Measurements from ENCODE around the gene ZMIZ1.

ZMIZ1 gene

DNA sequence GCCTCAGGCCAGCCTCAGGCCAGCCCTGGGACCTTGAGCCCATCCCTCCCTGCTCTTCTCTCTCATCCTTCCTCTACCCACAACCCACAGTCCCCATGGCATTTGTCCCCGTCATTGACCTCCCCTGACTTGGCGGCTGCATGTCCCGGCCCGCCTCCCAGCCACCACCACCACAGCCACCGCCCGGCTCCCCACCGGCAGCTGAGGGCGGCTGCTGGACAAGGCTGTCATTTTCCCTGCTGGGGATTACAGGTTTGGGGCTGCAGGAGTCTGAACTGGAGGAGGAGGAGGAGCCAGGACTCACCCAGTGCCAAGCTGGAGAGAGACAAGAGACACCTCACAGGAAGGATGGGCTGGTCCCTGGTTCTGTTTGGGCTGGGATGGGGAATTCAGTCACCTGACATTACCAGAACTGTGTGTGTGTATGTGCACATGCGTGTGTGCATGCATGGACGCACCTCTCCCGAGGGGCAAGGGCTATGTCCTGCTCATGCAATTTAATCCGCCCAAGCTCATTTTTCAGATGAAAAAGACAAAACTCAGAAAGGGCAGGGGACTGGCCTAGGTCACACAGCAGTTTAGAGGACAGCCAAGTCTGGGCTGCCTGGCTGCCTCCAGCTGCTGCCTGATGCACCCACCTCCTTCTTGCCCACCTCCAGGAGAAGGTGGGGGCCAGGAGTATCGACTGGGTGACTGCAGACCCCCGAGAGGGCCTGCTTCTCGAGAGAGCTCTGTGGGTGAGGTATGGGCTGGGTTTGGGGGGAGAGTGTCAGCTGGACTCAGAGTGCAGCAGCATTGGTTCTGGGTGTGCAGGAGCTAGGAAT lies 113.1 kb downstream of the ZMIZ1 start:
- DNase-seq (ENCODE audit: insufficient read length, low spot score), result no peak
- no peak for FAIRE-seq

DNA sequence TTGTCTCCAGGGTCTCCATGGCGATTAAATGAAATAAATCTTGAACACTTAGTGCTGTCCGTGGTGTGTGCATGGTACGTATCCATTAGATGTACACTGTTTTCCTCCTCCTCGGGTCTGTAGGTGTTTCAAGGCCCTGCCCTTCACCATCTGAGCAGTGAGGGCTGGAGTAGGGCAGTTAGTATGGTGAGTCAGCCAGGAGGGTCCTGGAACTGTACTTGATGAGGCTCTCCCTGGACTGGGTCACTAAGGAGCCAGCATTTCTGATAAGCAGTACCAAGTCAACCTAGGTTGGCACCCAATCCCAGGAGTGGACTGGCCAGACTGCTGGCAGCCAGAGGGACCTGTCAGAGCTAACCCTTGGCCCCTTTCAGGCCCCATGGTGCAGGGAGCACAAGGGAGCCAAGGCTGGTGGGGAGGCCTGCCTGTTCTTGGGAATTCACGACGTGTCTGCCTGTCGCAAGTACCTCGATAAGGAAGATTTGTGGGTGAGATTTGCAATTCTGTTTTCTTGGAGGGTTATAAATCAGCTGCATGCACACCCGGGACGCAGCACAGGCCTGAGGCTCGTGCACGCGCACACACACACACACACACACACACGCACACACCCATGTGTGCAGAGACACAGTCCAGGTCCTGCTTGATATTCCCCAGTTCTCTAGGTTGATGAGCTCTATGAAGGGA lies 114.2 kb downstream of the ZMIZ1 start:
- DNase-seq (ENCODE audit: insufficient read length, low spot score) (no peak), FAIRE-seq (no peak)

DNA sequence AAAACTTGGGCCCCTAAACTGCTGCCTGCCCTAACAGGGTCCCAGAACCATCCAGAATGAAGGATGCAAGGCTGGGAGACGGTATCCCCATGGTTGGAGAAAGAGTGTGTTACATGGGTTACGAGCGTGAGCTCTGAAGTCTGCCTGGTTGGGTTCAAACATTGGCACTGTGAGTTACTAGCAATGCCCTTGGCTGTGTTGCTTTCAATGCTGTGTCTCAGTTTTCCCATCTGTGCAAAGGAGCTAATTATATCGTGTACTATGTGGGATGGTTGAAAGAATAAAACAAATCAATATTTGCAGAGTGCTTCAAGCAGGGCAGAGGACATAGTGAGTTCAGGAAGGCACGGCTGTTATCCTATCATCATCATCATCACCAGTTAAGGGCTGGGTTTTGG lies 114.7 kb downstream of the ZMIZ1 start:
- DNase-seq (ENCODE audit: insufficient read length, low spot score) (no peak), FAIRE-seq (no peak)

DNA sequence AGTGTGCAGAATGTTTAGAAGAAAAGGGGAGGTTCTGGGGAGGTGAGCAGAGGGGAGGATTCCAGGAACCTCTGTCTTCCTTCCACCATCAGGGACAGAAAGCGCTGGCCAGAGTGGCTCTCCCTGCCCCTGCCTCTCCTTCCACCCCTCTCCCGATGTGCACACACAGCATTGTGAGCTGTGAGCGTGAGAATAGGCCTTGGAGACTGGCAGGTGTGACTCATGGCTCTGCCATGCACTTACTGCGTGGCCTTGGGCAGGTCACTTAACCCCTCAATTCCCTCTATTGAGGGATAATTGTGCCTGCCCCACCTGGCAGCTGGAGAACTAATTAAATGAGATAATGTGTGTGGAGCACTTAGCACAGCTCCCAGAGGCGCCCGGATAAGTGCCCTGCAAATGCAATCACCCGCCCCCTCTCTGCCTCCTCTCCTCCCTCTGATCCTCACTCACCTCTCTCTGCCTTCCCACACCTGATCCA lies 115.4 kb downstream of the ZMIZ1 start:
- DNase-seq (ENCODE audit: insufficient read length, low spot score), result no peak
- no peak for FAIRE-seq

DNA sequence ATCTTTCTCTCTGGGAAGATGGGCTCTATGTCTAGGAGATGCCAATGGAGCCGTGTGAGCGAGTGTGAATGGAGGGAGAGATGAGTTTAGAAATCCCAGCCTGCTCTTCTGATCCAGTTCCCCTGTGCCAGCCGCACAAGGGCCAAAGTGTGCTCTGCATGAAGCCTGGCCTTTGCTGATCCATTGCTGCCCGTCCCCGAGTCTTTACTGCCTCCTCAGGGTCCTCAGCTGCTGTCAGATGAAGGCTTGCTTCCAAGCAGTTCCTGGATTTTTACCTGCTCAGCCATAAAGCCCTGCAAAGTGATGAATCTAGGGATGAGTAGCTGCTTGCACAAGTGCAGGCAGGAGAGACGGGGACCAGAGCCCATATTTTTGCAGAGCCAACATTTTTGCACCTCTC lies 115.9 kb downstream of the ZMIZ1 start:
- no peak for DNase-seq (ENCODE audit: insufficient read length, low spot score)
- FAIRE-seq, result no peak

DNA sequence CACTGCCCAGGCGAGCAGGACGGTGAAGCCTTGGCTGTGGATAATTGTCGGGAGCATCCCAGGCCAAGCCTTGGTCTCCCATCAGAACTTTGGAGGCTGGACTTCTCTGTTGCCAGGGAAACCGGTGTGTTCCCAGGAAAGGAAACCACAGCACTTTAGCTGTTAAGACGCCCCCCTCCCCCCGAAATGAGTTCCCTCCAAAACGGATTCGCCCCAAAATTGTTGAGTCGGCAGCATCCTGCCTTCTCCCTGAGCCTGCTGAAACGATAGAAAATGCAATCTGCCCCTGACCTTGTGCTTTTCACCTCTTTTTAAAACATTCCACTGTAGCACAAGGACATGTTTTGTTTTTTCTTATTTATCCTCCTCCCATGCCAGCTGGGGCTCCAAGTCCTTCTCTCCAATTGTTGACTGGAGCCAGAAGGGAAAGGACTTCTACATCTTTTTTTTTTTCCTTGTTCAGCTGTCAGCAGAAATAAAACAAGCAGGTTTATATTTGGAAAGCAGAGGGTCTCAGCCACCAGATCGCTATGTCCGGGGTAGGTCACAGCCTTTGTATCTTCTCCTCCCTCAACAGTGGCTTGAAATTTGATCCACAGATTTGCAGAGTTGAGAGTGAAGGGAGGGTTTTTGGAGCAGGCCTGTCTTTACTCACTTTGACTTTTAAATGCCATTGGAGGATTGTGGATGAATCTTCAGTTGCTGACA lies 116.5 kb downstream of the ZMIZ1 start:
- FAIRE-seq (no peak), DNase-seq (ENCODE audit: insufficient read length, low spot score) (no peak)

DNA sequence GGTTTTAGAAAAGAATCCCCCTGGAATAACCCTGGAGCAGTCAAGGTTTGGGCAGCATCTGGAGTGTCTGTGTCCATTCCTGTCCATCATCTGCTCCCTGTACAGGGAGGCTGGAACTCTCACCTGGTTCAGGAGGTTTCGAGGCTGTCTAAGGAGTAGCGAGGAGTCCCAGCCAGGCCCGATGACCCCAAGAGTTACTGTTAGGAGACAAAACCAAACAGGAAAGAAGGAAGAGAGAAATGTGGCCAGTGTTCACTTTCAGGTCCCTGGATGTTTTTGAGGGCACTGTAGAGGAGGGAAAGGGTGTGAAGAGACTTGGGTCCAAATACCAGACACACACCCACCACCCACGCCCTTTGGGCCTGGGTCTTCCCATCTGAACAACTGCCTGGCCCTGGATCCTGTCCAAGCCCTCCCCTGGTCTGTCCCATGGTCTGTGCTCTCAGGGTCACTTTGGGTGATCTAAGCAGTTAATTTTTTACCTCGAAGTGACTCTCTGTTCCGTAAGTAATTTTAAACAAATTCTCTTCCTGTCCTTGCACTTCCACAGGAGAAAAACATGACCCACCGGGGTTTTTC lies 117.1 kb downstream of the ZMIZ1 start:
- FAIRE-seq, result no peak
- DNase-seq (ENCODE audit: insufficient read length, low spot score), result no peak

DNA sequence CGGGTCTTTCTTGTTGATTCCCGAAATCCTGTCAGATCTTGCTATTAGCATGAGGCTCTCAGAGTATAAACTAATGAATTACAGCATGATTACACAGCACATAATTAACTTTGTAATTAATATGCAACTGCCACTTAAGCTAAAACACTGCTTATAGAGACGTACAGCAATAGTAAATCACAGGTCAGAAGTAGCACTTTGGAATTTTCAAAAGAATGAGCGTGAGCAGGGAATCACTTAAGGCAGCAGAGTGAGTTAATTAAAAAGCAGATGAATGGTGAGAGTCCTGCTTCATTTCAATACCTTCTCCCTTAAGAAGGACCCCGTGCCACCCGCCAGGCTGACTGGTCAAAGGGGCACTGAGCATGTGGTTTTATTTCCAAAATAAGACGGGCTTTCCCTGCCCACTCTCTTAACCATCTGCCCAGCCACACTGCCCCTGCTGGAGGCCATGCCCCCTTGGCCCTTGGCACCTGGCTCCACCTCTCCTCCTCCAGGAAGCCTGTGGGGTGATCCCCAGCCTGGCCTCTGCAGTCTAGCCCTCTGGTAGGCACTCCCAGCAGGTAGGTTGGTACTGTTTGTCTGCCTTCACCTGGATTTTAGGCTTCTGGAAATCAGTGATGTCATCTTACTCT lies 117.8 kb downstream of the ZMIZ1 start:
- FAIRE-seq (no peak), DNase-seq (ENCODE audit: insufficient read length, low spot score) (no peak)

DNA sequence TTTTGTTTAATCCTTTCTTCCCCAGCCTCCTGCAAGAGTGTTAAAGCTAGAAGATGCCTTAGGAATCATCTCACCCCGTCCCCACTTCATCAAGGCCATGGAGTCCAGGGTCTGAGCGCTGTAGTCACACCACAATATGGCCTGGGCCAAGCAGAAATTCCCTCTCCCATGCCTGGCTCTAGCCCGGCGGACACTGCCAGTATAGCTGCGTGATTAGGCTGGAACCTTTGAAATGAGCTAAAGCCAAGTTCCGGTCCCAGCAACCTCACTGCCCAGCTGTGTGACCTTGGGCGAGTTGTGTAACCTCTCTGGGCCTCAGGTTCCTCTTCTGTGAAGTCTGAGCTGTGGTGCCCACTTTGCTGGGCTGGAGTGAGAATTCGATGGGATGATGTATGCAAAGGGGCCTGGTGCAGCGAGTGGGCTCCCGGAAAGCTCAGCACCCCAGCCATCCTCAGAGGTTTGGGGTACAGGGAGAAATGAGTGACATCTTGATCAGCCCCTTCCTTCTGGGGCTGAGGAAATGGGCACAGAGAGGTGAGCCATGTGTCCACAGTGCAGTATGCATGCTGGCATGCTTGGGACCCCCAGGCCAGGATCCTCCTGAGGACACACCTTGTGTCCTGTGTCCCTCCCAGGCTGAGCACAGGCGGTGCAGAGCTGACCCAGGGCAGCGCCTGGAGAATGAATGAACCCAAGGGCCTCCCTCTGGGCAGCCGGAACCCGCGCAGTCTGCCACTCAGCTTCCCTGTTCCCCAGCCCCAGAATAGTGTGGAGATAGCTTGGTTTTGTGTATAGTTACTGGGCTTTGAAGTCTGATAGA lies 118.6 kb downstream of the ZMIZ1 start:
- FAIRE-seq (no peak), DNase-seq (ENCODE audit: insufficient read length, low spot score) (no peak)

DNA sequence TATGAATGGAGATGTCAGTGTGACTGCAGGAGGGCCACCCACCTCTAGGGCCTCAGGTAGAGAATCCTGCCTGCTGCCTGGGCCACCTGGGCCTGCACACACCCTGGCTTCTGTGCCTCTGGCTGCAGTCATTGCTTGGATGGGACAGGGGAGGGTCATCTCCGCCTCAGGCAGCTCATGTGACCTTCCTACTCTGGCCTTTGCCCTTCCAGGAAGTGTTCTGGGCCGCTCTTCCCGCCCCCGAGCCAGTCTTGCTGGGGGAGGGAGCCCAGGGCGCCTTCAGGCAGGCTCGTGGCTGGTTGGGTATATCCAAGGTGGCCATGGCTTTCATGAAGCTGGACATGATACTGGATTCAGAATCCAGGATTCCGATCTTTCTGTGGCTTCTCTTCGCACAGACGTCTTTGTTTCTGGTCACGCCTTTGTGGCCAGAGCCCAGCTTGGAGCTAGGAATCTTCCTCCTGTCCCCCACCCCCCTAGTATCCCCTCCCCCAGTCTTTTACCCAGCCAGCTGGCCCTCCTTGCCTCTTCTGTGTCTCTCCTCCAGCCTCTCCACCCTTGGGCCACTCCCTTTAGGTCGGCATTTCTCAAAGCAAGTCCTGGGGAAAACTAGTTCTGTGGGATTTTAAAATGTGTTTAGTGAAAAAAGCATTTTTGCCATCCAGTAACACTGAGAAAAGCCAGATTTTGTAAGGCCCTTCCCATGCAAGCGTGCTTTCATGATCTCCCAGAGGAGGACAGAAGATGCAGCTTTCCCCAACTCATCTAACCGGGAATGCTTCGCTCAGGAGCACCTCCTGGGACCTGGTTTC lies 119.6 kb downstream of the ZMIZ1 start:
- FAIRE-seq (no peak), DNase-seq (ENCODE audit: insufficient read length, low spot score) (no peak)

DNA sequence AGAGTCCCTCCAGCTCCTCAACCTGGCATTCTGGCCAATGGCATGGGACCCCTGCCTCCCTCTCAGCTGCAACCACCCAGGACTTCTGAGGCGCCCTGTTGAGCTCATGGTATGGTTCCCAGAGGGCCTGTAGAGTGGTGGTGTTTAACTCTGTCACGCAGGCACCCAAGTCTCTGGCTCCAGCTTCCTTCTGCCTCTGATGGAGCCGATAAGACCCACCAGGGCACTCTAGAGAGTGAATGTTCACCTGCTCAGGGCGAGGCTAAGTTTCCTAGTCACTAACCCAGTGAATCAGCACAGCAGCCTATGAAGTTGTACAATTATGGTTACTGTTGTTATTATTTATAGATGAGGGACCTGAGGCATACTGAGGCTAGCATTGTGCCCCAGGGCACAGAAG lies 120.4 kb downstream of the ZMIZ1 start:
- FAIRE-seq (no peak), DNase-seq (ENCODE audit: insufficient read length, low spot score) (no peak)

DNA sequence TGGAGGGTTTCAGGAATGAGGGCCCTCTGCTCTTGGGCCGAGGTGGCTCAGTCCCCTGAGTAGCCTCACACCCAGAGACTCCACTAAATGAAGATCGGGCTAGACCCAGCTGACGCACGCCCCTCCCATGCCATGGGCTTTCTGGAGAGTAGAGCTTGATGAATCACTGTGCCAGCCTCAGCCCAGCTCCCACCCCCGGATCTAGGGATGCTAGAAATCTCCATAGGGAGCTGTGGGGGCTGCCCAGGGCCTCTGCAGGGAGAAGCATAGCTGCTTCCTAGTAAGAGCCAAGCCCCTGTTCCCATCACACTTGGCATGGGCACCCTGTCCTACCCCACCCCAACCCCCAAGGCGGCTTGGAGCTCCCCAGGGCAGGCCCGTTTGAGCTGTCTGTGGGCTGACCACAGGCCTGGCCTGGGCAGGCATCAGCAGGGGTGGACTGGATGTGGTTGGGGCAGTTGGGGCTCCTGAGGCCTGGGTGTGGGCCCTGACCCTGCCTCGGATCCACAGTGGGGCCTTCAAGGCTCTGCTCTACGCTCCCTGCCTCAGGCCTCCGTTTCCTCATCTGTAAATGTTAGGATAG lies 121.2 kb downstream of the ZMIZ1 start:
- FAIRE-seq (no peak), DNase-seq (ENCODE audit: insufficient read length, low spot score) (no peak)

DNA sequence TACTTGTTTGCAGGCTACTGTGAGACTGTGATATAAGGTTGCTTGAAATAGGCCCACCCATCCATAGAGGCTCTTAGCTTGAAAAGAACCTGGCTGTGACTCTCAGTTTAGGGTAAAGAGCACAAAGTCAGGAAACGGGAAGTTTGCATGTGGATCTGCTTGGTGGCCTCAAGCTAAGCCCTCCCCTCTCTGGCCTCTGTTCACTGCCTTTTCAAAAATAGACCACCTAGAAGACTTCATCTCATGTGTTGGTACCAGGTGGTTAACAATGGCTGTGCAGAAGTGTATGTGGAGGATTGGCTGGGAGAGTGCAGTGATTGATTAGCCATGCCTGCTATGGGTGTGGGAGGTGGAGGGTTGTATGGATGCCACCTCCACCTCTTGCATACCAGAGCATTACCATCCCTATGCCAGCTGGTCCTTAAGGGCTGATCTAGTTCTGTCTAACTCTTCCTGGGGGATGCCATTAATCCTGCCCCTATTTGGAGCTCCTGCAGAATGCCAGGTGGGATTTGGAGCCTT lies 122.0 kb downstream of the ZMIZ1 start:
- FAIRE-seq (no peak), DNase-seq (ENCODE audit: insufficient read length, low spot score) (no peak)

DNA sequence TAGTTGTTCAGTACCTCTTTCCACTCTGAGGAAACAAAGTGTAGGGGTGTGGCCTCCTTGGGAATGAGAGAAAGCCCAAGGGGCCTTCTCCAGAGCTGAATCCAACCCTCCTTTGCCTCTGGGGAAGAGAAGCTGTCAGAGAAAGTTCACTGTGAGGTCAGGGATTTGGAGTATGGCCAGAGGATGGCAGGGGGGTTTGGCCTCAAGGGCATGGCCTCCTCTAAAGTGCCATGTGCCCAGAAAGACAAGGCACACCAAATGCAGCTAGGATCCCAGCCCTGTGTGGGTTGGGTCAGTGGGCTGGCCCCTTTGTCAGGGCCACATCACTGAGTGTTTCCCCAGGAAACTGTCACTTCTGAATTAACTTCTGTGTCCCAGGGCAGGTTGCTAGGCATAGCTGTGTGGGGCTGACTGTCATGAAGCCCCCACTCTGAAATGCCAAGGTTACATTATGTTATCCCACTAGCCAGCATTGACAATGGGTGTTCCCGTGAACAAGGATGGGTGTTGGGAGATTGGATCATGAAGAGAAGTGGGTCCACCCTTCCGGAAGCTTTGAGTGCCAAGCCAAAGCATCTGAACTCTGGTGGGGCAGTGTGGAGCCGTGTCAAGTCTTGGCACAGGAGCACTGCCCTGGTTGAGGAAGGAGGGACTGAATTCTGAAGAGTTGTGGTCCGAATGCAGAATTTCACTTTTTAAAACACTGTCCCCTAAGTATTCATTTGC lies 123.3 kb downstream of the ZMIZ1 start:
- FAIRE-seq (no peak), DNase-seq (ENCODE audit: insufficient read length, low spot score) (no peak)

DNA sequence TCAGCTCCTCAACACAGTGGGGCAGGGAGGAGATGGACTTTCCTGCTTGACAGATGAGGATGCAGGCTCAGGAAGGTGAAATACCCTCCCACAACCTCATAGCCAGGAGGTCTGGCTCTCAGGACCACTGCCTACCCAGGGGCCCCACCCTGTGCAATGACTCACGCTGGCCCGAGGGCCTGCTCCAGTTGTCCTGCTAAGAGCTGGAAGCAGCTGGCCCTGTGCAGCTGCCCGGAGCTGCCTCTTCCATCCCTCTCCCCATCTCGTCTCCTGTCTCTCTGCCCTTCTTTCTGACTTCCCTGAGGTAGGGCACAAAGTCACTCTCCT lies 123.9 kb downstream of the ZMIZ1 start:
- FAIRE-seq, result no peak
- DNase-seq (ENCODE audit: insufficient read length, low spot score), result no peak

DNA sequence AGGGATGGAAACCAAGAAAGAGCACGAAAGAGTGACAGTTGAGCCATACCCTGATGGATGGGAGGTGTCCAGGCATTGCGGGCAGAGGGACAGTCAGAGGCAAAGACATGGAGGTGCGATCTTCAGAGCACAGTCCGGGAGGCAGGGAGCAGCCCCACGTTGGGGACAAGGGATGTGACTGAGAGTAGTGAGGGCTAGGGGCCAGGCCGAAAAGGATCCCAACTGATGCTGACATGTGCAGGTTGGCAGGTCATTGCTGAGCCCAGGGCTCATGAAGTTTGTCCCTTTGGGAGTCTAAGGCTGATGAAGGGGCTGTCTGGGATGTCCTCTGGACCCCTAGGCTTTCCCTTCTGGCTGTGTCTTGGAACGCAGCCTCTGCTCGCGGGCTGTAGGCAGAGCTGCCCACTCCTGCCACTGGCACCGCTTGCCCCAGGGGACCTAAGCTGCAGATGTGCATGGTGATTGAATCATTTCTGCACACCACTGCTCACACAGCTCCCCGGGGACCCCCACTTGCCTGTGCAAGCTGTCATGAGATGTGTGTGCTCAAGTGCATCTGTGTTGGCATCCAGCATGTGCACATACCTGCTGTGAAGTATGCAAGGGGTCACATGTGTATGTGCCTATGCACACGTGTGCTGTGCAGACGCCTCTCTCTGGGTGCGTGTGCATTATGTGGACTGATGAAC lies 125.1 kb downstream of the ZMIZ1 start:
- FAIRE-seq, result no peak

More for the DNA sequence above, 125.1 kb downstream of the ZMIZ1 start:
- no peak for DNase-seq (ENCODE audit: insufficient read length, low spot score)

Data from GM19239 (cell line).